Measurements from ENCODE around the gene OR6S1.

OR6S1 gene

DNA sequence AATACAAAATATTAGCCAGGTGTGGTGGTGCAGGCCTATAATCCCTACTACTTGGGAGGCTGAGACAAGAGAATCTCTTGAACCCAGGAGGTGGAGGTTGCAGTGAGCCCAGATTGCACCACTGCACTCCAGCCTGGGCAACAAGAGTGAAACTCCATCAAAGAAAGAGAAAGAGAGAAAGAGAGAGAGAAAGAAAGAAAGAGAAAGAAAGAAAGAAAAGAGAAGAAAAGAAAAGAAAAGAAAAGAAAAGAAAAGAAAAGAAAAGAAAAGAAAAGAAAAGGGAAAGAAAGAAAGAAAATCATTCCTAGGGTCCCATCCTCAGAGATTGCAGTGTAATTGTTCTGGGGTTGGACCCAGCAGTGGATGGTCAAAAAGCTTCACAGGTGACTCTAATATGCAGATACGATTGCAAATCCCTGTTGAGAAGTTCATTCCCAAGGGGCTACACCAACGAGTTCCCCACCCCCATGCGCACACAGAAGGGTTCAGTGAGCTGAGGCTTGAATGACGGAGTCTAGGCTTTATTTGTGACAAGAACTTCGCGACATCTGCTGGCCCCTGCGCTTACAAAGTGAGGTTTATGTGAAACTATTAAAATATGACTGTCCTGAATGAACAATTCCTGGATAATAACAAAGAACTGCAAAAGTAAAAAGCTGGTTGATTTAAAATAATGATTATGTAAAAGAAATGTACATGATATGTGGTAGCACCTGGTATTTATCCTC, 32.9 kb downstream of the OR6S1 start:
- H3K4me3 ChIP-seq (ENCODE audit: low read depth, low read length) = 0 out of 2 replicates have a peak overlapping the region, but pooled peaks have one; percentile 0
- TF ChIP-seq, protein P1, sequence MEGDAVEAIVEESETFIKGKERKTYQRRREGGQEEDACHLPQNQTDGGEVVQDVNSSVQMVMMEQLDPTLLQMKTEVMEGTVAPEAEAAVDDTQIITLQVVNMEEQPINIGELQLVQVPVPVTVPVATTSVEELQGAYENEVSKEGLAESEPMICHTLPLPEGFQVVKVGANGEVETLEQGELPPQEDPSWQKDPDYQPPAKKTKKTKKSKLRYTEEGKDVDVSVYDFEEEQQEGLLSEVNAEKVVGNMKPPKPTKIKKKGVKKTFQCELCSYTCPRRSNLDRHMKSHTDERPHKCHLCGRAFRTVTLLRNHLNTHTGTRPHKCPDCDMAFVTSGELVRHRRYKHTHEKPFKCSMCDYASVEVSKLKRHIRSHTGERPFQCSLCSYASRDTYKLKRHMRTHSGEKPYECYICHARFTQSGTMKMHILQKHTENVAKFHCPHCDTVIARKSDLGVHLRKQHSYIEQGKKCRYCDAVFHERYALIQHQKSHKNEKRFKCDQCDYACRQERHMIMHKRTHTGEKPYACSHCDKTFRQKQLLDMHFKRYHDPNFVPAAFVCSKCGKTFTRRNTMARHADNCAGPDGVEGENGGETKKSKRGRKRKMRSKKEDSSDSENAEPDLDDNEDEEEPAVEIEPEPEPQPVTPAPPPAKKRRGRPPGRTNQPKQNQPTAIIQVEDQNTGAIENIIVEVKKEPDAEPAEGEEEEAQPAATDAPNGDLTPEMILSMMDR (IDR thresholded peaks at IDR 0.05; ENCODE audit: control insufficient read depth, extremely low read depth, insufficient read depth) = no peak
- DNase-seq (ENCODE audit: low read depth) = no peak

DNA sequence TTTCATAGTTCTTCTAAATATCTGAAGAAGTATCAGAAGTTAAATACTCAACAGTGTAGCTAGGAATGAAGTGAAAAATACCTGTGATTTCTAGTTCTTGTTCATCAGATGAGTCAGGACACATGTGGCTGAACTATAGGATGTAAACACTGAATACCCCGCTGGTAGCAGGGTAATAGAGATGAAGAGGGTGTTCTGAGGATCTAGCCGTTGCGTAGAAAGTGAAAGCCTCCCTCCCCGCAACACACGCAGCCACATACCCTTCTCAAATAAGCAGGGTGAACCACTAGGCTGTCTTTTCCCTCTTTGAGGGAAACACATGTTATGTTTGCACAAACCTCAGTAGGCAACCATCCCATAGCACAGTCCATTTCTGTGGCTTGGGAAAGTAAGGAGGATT, 33.9 kb downstream of the OR6S1 start:
- DNase-seq (ENCODE audit: low read depth) = no peak
- H3K4me3 ChIP-seq (ENCODE audit: low read depth, low read length) = no peak overlapping the region
- TF ChIP-seq, protein P1 (IDR thresholded peaks at IDR 0.05; ENCODE audit: control insufficient read depth, extremely low read depth, insufficient read depth) = no peak

DNA sequence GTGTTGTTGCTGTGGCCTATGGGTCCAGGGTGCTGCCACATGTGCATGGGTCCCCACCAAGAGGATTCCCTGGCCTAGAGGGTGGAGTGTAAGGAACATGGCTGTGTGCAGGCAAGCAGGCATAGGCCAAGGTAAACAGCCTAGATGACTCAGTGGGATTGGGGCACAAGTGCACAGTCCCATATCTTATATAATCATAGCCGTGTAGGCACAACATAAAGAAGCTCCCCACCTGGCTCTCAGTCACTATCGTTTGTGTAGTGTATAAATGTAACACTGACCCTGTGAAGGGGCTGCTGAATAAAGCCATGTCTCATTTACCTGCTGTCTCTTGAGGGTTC, 34.6 kb downstream of the OR6S1 start:
- TF ChIP-seq, protein P1 (IDR thresholded peaks at IDR 0.05; ENCODE audit: control insufficient read depth, extremely low read depth, insufficient read depth) = no peak
- H3K4me3 ChIP-seq (ENCODE audit: low read depth, low read length) = no peak overlapping the region
- no peak for DNase-seq (ENCODE audit: low read depth)

DNA sequence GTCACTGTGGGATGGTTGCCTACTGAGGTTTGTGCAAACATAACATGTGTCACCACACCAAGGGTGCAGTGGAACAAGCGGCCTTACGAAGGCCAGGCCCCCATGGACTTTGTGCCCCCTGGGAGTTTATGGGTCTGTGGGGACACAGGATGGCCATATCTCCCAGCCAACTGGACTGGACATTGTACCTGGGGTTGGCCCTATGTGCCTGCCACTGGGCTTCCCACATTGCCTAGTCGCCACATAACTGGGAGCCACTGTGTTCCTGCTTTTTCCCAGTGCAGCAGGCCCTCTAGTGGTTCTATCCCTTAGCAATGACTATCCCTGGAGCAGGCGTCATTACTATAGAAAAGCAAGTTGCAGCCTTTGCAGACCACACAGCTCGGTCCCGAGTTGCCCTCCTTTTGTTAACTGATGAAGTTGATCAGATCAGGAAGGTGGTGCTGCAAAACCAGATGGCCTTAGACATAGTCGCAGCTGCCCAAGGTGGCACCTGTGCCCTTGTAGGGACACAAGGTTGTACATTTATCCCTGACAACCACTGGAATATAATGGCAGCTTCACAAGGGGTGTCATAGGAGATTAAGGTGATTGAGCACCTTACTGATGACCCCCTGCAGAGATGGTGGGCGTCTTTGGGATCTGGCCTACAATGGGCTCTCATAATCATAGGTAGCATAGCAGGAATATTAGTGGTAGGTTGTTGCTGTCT, 35.1 kb downstream of the OR6S1 start:
- TF ChIP-seq, protein P1 (IDR thresholded peaks at IDR 0.05; ENCODE audit: control insufficient read depth, extremely low read depth, insufficient read depth) = peak; percentile 77
- DNase-seq (ENCODE audit: low read depth) = no peak
- no peak overlapping the region for H3K4me3 ChIP-seq (ENCODE audit: low read depth, low read length)

DNA sequence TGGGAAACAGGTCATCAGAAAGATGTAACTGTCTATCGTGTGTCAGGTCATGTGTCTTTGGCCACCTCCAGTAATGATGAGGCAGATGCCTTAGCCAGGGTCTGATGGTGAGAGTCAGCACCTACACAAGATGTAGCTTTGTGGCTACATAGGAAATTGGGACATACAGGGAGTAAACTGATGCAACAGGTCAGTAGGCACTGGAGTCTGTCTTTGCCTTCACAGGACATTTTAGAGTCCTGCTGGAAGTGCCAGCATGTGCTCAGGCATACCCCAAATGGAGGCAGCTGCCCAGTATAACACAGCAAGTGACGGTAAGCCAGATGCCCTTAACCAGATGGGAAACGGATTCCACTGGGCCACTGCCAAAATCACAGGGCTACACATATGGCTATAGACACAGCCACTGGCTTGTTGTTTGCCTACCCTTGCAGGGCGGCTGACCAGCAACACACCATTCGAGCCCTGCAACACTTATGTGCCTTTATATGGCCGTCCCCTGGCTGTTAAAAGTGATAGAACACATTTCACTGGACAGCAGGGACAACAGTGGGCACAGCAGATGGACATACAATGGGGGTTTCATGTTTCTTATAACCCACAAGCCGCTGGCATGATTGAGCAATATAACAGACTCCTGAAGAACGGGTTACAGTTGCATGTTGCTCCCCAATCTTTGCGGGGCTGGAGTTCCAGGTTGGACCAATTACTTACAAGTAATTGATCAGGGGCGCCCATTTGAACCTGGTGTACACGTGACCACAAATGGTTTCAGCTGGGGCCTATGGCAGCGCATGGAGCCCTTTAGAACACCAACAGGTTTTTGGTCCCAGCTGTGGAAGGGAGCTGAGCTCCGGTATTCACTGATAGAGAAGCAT, 37.4 kb downstream of the OR6S1 start:
- no peak for DNase-seq (ENCODE audit: low read depth)
- TF ChIP-seq, protein P1 (IDR thresholded peaks at IDR 0.05; ENCODE audit: control insufficient read depth, extremely low read depth, insufficient read depth) = no peak
- no peak overlapping the region for H3K4me3 ChIP-seq (ENCODE audit: low read depth, low read length)

DNA sequence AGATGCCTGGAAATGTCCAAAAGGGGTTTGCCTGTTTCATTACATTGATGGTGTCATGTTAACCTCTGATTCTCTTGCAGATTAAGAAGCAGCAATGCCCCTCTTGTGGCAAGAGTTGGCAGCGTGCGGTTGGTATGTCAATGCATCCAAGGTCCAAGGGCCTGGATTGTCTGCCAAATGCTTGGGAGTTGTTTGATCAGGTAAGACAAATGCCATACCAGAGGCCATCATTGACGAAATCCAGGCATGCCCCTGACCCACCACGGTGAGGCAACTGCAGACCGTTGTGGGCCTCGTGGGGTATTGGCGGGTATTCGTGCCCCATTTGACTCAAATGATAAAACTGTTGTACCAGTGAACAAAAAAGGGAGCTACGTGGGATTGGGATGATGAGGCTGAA, 38.9 kb downstream of the OR6S1 start:
- DNase-seq (ENCODE audit: low read depth) = no peak
- TF ChIP-seq, protein P1 (IDR thresholded peaks at IDR 0.05; ENCODE audit: control insufficient read depth, extremely low read depth, insufficient read depth) = no peak

More for the DNA sequence above, 38.9 kb downstream of the OR6S1 start:
- H3K4me3 ChIP-seq (ENCODE audit: low read depth, low read length) = no peak overlapping the region

Measured in LNCaP clone FGC (cell line).